Loucy (cell line): ENCODE measurements around the gene KLHL12.

Source experiments
- H2AFZ ChIP-seq: fragments of 200-600 bp; sonication (generic); 2 replicates; pipeline ENCODE4 v1.6.0; 2016; ENCODE audit warnings: antibody characterized with exemption, mild to moderate bottlenecking, low read length, moderate library complexity
- H3F3A ChIP-seq: fragments of 200-600 bp; 2 replicates; pipeline ENCODE4 v1.6.0; 2016; ENCODE audit warnings: antibody characterized with exemption, low read depth, mild to moderate bottlenecking
- H3K27me3 ChIP-seq: fragments of 200-600 bp; sonication (generic); 2 replicates; pipeline ENCODE4 v1.6.1; 2014; ENCODE audit warnings: low read length, mild to moderate bottlenecking; ENCODE audit not compliant: insufficient read depth, poor library complexity, severe bottlenecking
- H3K36me3 ChIP-seq: fragments of 200-600 bp; sonication (generic); 2 replicates; pipeline ENCODE4 v1.6.1; 2016; ENCODE audit warnings: low read length; ENCODE audit not compliant: insufficient read depth
- H3K4me1 ChIP-seq: fragments of 200-600 bp; sonication (generic); 2 replicates; pipeline ENCODE4 v1.5.1; 2014; ENCODE audit warnings: low read length, mild to moderate bottlenecking; ENCODE audit not compliant: insufficient read depth, poor library complexity, severe bottlenecking
- H3K4me2 ChIP-seq: fragments of 200-600 bp; sonication (generic); 2 replicates; pipeline ENCODE4 v1.6.0; 2014; ENCODE audit warnings: antibody characterized with exemption, low read length, low read depth, mild to moderate bottlenecking; ENCODE audit not compliant: poor library complexity, severe bottlenecking
- H3K4me3 ChIP-seq: fragments of 200-600 bp; sonication (generic); 2 replicates; pipeline ENCODE4 v1.5.1; 2014; ENCODE audit warnings: low read length, mild to moderate bottlenecking, mixed read lengths; ENCODE audit not compliant: poor library complexity, severe bottlenecking
- H3K79me2 ChIP-seq: fragments of 200-600 bp; sonication (generic); 2 replicates; pipeline ENCODE4 v1.6.1; 2014; ENCODE audit warnings: low read length; ENCODE audit not compliant: insufficient read depth
- H3K9ac ChIP-seq: fragments of 200-600 bp; sonication (generic); 2 replicates; pipeline ENCODE4 v1.6.0; 2014; ENCODE audit warnings: mild to moderate bottlenecking, low read depth, low read length, moderate library complexity; ENCODE audit not compliant: poor library complexity, severe bottlenecking
- H3K9me2 ChIP-seq: fragments of 200-600 bp; sonication (generic); replicated peaks from 2 replicates; pipeline ENCODE4 v1.6.1; 2016; ENCODE audit warnings: low read depth, low read length, mixed read lengths
- H3K9me3 ChIP-seq: fragments of 200-600 bp; sonication (generic); 2 replicates; pipeline ENCODE4 v1.6.1; 2014; ENCODE audit warnings: mild to moderate bottlenecking, antibody characterized with exemption, low read length, low read depth; ENCODE audit not compliant: insufficient read depth
- H4K20me1 ChIP-seq: fragments of 200-600 bp; sonication (generic); 2 replicates; pipeline ENCODE4 v1.6.0; 2014; ENCODE audit warnings: antibody characterized with exemption, low read length, mild to moderate bottlenecking; ENCODE audit not compliant: insufficient read depth, poor library complexity, severe bottlenecking
- EZH2phosphoT487 ChIP-seq: fragments of 200-600 bp; IDR thresholded peaks from 2 replicates; pipeline ENCODE4 v1.6.1; 2018; ENCODE audit warnings: antibody characterized with exemption, mild to moderate bottlenecking, moderate library complexity, borderline replicate concordance
- TF ChIP-seq, protein P1 (sequence below): fragments of 200-600 bp; sonication (generic); conservative IDR thresholded peaks from 2 replicates; pipeline ENCODE4 v1.5.1; 2014; ENCODE audit warnings: mild to moderate bottlenecking, antibody characterized with exemption, low read length

KLHL12 gene

DNA sequence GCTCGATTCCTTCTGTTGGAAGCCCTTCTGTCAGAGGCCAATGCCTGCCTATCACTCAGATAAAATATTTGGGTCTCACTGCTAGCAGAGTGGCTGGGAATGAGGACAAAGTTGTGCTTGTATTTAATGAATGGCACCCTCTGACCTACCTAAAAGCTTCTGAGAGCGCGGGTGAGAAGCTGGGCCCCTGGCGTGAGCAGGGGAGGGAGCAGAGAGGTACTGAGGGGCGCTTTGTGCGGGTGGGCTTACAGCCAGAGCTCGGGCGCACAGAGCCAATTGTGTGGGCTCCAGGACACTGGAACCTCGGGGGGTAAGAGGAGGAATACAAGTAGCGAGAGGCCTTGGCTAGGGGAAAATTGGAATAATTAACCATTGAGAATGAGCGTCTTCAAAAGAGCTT, 84.0 kb downstream of the KLHL12 start:
- H3K4me2 ChIP-seq = no peak overlapping the region
- H3K4me3 ChIP-seq = no peak overlapping the region
- H4K20me1 ChIP-seq = no peaks in the 10 kb centered on the region
- H2AFZ ChIP-seq = no peak overlapping the region
- H3K4me1 ChIP-seq = no peaks in the 10 kb centered on the region
- H3K9me2 ChIP-seq = no peaks in the 10 kb centered on the region
- no peaks in the 10 kb centered on the region for H3K79me2 ChIP-seq
- H3K27me3 ChIP-seq = no peaks in the 10 kb centered on the region
- H3K36me3 ChIP-seq = no peaks in the 10 kb centered on the region
- TF ChIP-seq EZH2phosphoT487 = no peak
- TF ChIP-seq, protein P1, sequence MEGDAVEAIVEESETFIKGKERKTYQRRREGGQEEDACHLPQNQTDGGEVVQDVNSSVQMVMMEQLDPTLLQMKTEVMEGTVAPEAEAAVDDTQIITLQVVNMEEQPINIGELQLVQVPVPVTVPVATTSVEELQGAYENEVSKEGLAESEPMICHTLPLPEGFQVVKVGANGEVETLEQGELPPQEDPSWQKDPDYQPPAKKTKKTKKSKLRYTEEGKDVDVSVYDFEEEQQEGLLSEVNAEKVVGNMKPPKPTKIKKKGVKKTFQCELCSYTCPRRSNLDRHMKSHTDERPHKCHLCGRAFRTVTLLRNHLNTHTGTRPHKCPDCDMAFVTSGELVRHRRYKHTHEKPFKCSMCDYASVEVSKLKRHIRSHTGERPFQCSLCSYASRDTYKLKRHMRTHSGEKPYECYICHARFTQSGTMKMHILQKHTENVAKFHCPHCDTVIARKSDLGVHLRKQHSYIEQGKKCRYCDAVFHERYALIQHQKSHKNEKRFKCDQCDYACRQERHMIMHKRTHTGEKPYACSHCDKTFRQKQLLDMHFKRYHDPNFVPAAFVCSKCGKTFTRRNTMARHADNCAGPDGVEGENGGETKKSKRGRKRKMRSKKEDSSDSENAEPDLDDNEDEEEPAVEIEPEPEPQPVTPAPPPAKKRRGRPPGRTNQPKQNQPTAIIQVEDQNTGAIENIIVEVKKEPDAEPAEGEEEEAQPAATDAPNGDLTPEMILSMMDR = no peak
- no peaks in the 10 kb centered on the region for H3F3A ChIP-seq
- no peaks in the 10 kb centered on the region for H3K9me3 ChIP-seq
- H3K9ac ChIP-seq = no peak overlapping the region
